Thyroid gland (tissue), 4 donors: ENCODE results near the gene PTPN22. TPM values are rescaled to one million over a fixed set of nuclear protein-coding genes. Genes with fewer than 3 reads are reported as not detected.

ENCODE experiments used
- DNase-seq, 2 donors: peaks; one replicate each; pipeline ENCODE4 v3.0.0-alpha.2; 2019
- H3K27ac ChIP-seq, 3 donors: fragments of 200-600 bp; sonication (generic); 1 replicate in 2 of 3; 2 replicates in 1 of 3; pipeline ENCODE4 v1.5.1; 2016 to 2019; ENCODE audit warnings: mild to moderate bottlenecking in 1 of 3, moderate library complexity in 1 of 3
- H3K27me3 ChIP-seq: fragments of 200-600 bp; sonication (generic); one replicate; pipeline ENCODE4 v1.5.1; 2019
- H3K36me3 ChIP-seq, 2 donors: fragments of 200-600 bp; sonication (generic); one replicate each; pipeline ENCODE4 v1.5.1; 2016 to 2019
- H3K4me1 ChIP-seq, 2 donors: fragments of 200-600 bp; sonication (generic); one replicate each; pipeline ENCODE4 v1.5.1; 2017 to 2019
- H3K4me3 ChIP-seq, 3 donors: fragments of 200-600 bp; sonication (generic); replicated peaks in 1 of 3; 1 replicate in 2 of 3; 2 replicates in 1 of 3; pipeline ENCODE4 v1.5.1; 2016; ENCODE audit warnings: mild to moderate bottlenecking in 1 of 3
- H3K9me3 ChIP-seq: fragments of 200-600 bp; sonication (generic); one replicate; pipeline ENCODE4 v1.5.1; 2017
- CTCF ChIP-seq, 6 experiments: fragments of 200-600 bp in 3 of 6; fragments of 450-650 bp in 3 of 6; sonication (generic) in 3 of 6; IDR thresholded peaks; one replicate each; pipeline ENCODE4 v1.5.1; 2016 to 2019; ENCODE audit warnings: antibody characterized with exemption in 6 of 6, mild to moderate bottlenecking in 2 of 6, inconsistent platforms in 1 of 6, moderate library complexity in 1 of 6
- POLR2A ChIP-seq, 2 donors: fragments of 450-650 bp; IDR thresholded peaks; one replicate each; pipeline ENCODE4 v1.6.1; 2017; ENCODE audit warnings: antibody characterized with exemption in 2 of 2, mild to moderate bottlenecking in 2 of 2, moderate library complexity in 1 of 2
- WGBS, 2 donors: methylation state at CpG; one replicate each; pipeline ENCODE4 v1.1.5; 2017; 5-methylcytosine and 5-hydroxymethylcytosine counted together
- intact Hi-C: fragments of 100-400 bp; cut with DNase I; formaldehyde crosslinking; loops from one replicate; pipeline ENCODE4 v1.15.1; 2023
- total RNA-seq, 4 donors: library from RNA; depleted of rRNA; stranded (reverse); fragments of >200 nt; gene quantifications; one replicate each; pipeline ENCODE4 v1.2.3, GENCODE V29; 2016

Gene PTPN22
- total RNA-seq, 4 donors from 2014 or later: 0.89 to 6.2 (median 2.6) TPM; not detected in 1

DNA sequence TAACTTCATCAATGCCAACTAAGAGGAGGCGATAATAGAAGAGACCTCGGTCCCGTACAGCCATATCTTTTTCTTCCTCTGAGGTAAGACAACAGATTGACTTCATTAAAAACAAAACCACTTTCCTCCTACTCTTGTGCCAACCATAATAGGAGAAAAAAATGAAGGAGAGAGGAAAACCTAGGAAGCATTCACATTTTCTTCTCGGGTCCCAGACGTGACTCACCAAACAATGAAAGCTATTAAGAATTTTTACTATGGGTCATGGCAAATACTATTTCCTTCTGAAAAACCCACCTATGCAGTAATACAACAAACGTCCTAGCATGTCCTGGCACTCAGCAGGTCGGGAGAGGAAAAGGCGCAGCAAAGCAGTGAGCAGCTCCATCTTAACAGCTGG, 24.4 kb upstream of the PTPN22 start:
- H3K27ac ChIP-seq: no peak overlapping the region
- 92 to 96% methylated on average over 8 of the region's 8 CpGs for WGBS, 2 donors
- no peak for DNase-seq
- H3K4me1 ChIP-seq: peaks cover 0 to 18% of the 10 kb centered on the region in 2 donors
- H3K27me3 ChIP-seq: no peaks in the 10 kb centered on the region
- TF ChIP-seq CTCF (IDR thresholded peaks at IDR 0.05) (no peak), POLR2A (IDR thresholded peaks at IDR 0.05) (no peak)
- H3K4me3 ChIP-seq: no peak overlapping the region
- peaks cover 4 to 15% of the 10 kb centered on the region in 2 donors for H3K36me3 ChIP-seq
- H3K9me3 ChIP-seq: no peaks in the 10 kb centered on the region
- intact Hi-C loops: no loop called here

GRCh38 chr1:113895098-113895497, 23.6 kb upstream of the PTPN22 start:
- Histone ChIP-seq H3K27ac (no peak overlapping the region), H3K36me3 (peaks cover 4 to 15% of the 10 kb centered on the region in 2 donors)
- intact Hi-C loops: no loop called here

GRCh38 chr1:113893267-113893666, 21.8 kb upstream of the PTPN22 start:
- DNase-seq: no peak
- Histone ChIP-seq H3K27me3 (no peaks in the 10 kb centered on the region), H3K4me3 (no peak overlapping the region), H3K4me1 (peaks cover 0 to 3% of the 10 kb centered on the region in 2 donors), H3K9me3 (no peaks in the 10 kb centered on the region), H3K27ac (no peak overlapping the region), H3K36me3 (peaks cover 4 to 15% of the 10 kb centered on the region in 2 donors)
- intact Hi-C loops: no loop called here
- 91 to 95% methylated on average over 3 of the region's 3 CpGs for WGBS, 2 donors
- TF ChIP-seq POLR2A (IDR thresholded peaks at IDR 0.05) (no peak), CTCF (IDR thresholded peaks at IDR 0.05) (no peak)

More at GRCh38 chr1:113895098-113895497, 23.6 kb upstream of the PTPN22 start:
- no peak overlapping the region for H3K4me3 ChIP-seq
- H3K9me3 ChIP-seq: no peaks in the 10 kb centered on the region
- peaks cover 0 to 18% of the 10 kb centered on the region in 2 donors for H3K4me1 ChIP-seq
- DNase-seq: no peak
- WGBS, 2 donors: 95 to 99% methylated on average over 6 of the region's 6 CpGs
- TF ChIP-seq CTCF (IDR thresholded peaks at IDR 0.05) (no peak), POLR2A (IDR thresholded peaks at IDR 0.05) (no peak)
- H3K27me3 ChIP-seq: no peaks in the 10 kb centered on the region

DNA sequence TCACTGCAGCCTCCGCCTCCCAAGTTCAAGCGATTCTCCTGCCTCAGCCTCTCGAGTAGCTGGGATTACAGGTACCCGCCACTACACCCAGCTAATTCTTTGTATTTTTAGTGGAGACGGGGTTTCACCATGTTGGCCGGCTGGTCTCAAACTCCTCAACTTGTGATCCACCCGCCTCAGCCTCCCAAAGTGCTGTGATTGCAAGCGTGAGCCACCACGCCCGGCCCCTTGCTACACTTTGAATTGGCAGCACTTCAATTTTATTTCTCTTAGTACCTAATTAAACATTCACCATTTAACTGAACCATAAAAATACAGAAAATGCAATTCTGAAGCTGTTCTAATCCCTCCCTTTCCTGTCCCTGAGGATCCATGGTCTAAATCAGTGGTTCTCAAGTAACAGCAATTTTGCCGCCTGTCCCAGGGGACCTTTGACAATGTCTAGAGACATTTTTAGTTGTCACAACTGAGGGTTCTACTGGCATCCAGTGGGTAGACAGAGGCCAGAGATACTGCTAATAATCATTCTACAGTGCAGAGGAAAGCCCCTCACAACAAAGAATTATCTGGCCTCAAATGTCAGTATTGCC, 20.2 kb upstream of the PTPN22 start:
- WGBS, 2 donors: 92 to 94% methylated on average over 11 of the region's 11 CpGs
- no peak for TF ChIP-seq CTCF (IDR thresholded peaks at IDR 0.05)
- TF ChIP-seq POLR2A (IDR thresholded peaks at IDR 0.05): no peak
- no peak overlapping the region for H3K4me3 ChIP-seq
- DNase-seq: no peak
- H3K4me1 ChIP-seq: peaks cover 7 to 8% of the 10 kb centered on the region in 2 donors
- no peaks in the 10 kb centered on the region for H3K9me3 ChIP-seq
- peaks cover 4 to 15% of the 10 kb centered on the region in 2 donors for H3K36me3 ChIP-seq
- no peak overlapping the region for H3K27ac ChIP-seq
- intact Hi-C loops: no loop called here
- H3K27me3 ChIP-seq: no peaks in the 10 kb centered on the region

GRCh38 chr1:113890816-113891215, 19.3 kb upstream of the PTPN22 start:
- no peak for DNase-seq
- Histone ChIP-seq H3K4me3 (no peak overlapping the region), H3K4me1 (peaks cover 7 to 8% of the 10 kb centered on the region in 2 donors), H3K27me3 (no peaks in the 10 kb centered on the region), H3K9me3 (no peaks in the 10 kb centered on the region), H3K36me3 (peaks cover 0 to 8% of the 10 kb centered on the region in 2 donors), H3K27ac (no peak overlapping the region)
- WGBS, 2 donors: 50 to 71% methylated on average over 2 of the region's 2 CpGs
- TF ChIP-seq POLR2A (IDR thresholded peaks at IDR 0.05) (no peak), CTCF (IDR thresholded peaks at IDR 0.05) (no peak)
- intact Hi-C loops: no loop called here
